HG03469 (cell line): ENCODE measurements around the gene PRDX6.
"Not testable (repeated sequence)": the region's sequence is repeated elsewhere in the genome, so short reads cannot be mapped to it uniquely, and the experiment has no call there.

Source experiments
- ATAC-seq: cut with Tn5 transposase; IDR thresholded peaks from one replicate; pipeline ENCODE4 v1.9.1; 2021; ENCODE audit warnings: mild to moderate bottlenecking, moderate library complexity, moderate number of reproducible peaks; ENCODE audit not compliant: unreplicated experiment

Gene PRDX6

GRCh38 chr1:173495609-173496267 lies 18.6 kb downstream of the PRDX6 start:
- ATAC-seq: no peak

- ATAC-seq: no peak
Measured at GRCh38 chr1:173496757-173497320, 19.7 kb downstream of the PRDX6 start.

DNA sequence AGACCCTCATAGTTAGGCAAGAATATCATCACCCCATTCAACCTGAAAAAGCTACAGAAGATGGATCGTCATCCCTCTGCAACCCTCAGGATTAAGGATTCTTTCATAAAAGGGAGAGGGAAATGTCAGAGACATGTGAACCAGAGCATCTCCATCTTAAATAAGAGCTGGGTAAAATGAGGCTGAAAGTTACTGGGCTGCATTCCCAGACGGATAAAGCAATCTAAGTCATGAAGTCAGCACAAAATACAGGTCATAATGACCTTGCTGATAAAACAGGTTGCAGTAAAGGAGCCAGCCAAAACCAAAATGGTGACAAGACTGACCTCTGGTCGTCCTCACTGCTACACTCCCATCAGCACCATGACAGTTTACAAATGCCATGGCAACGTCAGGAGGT lies 22.6 kb downstream of the PRDX6 start:
- no peak for ATAC-seq

DNA sequence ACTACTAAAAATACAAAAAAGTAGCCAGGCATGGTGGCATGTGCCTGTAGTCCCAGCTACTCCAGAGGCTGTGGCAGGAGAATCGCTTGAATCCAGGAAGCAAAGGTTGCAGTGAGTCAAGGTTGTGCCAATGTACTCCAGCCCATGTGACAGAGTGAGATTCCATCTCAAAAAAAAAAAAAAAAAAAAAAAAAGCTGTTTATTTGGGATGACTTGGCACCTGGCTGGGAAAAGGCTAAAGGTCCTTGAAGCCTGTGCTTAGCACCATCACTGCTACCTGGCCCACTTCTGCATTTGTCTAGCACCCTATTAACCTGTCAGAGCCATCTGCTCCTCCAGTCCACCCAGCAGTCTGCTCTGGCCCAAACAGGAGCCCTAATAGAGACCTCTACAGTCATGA lies 25.0 kb downstream of the PRDX6 start:
- no peak for ATAC-seq

GRCh38 chr1:173503391-173503790 lies 26.3 kb downstream of the PRDX6 start:
- no peak for ATAC-seq

DNA sequence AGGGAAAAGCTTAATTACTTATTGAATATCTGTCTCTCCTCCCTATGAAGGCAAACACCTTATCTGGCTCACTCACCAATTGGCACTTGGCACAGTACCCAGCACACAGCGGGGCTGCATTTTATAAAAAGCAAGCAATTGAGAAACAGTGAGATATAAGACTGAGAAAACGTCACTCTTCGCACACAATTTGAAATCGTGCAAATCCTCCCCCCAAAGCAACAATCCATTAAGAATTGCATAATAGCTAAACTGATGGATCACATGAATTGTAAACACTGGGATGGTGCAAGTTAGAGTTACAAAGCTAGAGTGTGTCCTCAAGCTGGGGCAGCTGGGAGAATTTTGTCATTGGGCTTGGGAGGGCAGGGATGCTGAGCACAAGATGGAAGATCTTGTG lies 27.1 kb downstream of the PRDX6 start:
- ATAC-seq: no peak

- ATAC-seq: no peak
Measured at GRCh38 chr1:173505391-173505790, 28.3 kb downstream of the PRDX6 start.

DNA sequence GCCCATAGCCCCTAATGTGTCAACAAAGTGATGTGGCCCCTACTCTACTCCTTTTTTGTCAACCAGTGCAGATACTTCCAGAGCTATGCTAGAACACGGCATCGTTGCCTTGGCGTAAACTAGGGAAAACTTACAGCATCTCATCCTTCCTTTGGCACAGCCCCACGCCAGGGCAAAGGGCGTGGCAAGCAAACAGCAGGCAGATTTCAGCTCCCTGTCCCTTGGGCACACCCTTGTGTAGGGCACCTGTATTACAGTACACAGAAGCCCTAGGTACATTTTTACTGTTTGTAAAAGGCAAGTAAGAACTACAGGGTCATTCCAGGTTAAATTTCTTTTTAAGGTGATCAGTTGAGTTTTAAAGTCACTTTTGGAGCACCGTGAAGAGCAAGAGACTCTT lies 29.3 kb downstream of the PRDX6 start:
- ATAC-seq: no peak

DNA sequence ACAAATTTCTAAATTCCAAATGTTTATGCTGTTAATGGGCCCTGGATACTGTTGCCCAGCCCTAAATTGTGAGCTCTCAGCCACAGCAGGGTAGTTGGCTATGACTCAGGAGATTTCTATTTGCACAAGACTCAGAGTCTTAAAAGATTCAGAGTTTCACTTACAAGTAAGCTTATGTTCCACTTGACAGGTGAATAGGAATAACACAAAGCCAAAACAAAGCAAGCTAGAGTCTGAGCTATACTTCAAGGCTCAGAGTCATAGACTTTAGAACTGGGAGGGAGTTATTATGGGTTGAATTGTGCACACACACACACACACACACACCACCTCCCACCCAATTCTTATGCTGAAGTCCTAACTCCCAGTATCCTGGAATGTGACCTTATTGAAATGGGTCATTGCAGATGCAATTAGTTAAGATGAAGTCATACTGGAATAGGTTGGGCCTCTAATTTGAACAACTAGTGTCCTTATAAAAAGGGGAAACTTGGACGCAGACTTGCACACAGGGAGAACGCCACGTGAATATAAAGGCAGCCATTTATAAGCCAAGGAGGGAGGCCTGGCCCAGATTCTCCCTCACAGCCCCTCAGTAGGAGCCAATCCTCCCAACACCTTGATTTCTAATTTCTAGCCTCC lies 30.2 kb downstream of the PRDX6 start:
- no peak for ATAC-seq

- no peak for ATAC-seq
Measured at GRCh38 chr1:173507847-173508209, 30.7 kb downstream of the PRDX6 start.

GRCh38 chr1:173508541-173508940 lies 31.4 kb downstream of the PRDX6 start:
- no peak for ATAC-seq

DNA sequence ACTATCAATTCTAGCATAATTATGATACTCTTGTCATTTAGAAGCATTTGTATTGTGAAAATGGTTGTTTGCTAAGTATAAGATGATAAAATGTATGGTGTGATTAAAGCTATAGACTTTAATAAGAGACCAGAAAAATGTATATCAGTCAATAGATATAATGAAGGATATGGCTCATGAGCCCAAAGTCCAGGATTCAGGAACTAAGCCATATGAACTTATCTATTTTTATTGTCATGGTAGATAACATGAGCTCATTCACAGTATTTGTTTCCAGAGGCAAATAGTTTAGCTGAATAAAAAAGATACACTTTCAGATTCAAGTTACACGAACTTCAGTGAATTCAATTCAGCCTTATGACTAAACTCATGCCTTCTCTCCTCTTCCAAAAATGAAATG lies 32.7 kb downstream of the PRDX6 start:
- no peak for ATAC-seq

DNA sequence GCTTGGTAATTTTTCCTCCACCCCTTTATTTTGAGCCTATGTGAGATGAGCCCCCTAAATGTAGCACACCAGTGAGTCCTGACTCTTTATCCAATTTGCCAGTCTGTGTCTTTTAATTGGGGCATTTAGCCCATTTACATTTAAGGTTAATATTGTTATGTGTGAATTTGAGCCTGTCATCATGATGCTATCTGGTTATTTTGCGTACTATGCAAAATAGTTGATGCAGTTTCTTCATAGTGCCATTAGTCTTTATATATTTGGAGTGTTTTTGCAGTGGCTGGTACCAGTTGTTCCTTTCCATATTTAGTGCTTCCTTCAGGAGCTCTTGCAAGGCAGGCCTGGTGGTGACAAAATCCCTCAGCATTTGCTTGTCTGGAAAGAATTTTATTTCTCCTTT lies 37.4 kb downstream of the PRDX6 start:
- not testable (repeated sequence) for ATAC-seq

GRCh38 chr1:173520799-173521198 lies 43.7 kb downstream of the PRDX6 start:
- no peak for ATAC-seq

- ATAC-seq: no peak
Measured at GRCh38 chr1:173523329-173523728, 46.2 kb downstream of the PRDX6 start.

- no peak for ATAC-seq
Measured at GRCh38 chr1:173525926-173526325, 48.8 kb downstream of the PRDX6 start.

DNA sequence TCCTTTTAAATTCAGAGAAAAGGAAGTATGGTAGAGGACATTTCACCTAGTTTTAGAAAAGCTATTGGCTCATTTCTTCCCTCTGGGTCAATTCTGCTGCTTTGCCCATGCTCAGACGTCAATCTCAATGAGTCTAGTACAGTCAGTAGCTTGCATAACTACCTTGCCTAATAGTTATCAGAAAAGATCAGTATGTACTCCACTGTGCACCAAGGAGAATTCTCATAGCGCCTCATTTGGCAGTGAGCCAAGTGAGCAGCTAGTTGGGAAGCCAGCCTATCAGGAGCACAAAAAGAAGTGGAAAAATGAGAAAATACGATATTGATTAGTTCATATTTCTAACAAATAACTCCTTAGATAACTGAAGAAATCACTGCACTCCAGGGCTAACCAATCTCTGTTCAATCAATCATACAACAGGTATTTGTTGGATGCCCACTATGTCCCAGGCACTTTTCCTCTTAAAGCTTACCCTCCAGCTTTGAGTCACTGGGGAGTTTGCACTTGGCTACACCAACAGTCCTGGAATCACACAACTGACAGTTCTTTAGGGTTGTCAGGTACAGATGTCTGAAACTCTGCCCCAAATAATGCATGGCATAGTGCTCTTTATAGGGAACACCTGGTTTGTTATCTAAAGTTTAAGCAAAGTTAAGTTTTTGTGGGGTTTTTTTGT lies 50.2 kb downstream of the PRDX6 start:
- ATAC-seq: no peak

DNA sequence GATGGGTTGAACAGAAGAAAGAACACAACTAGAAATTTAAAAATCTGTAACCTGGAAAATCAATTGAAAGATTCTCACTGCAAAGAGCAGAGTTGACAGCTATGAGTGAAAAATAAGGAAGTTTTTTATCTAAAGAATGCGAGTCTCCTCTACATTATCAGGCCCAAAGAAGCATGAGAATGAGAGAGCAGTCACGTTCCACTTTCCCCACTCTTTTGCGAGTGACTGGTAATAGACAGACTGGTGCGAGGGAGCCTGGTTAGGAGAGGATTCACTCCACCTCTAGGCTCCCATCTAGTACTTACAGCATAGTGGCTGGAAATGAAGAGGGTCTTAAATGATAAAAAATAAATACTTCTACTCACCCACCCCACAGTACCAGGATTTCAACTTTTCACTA lies 52.0 kb downstream of the PRDX6 start:
- no peak for ATAC-seq

DNA sequence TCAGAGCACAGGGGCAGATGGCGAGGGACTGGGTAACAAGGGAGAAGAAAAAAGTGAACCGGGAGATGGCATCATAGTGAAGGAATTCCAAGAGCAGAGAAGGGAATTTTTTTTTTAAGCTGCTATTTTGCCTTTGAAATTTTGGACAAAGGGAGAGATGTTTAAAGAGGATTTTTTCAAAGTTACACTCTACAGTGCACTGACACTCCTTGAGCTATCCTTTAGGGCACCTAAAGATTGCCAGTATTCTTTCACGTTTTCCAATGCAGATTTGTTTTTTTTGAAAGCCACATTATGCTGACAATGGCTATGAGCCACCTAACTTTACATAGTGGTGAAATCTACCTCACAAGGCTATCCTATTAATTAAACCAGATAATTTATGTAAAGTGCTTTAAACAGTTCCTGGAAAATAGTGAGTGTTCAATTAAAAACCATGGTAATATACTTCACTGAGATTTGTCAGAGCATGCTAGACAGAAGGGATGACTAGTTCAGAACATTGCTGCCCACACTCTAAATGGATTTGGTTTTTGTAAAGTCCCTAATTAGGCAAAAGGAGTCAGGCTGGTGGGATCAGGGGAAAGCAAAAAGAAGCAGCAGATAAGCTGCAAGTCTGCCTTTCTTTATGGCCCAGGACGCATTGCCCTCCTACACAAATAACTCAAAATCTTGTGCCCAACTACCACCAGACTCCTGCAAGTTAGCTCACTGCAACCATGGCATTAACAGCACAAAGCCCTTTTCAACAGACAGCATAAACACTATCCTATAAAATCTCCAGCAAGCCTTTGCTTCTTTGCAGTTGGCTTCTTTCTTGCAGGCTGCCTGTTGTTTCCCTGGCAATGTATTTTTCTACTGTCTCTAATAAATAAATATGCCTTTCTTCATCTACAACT lies 53.9 kb downstream of the PRDX6 start:
- no peak for ATAC-seq

DNA sequence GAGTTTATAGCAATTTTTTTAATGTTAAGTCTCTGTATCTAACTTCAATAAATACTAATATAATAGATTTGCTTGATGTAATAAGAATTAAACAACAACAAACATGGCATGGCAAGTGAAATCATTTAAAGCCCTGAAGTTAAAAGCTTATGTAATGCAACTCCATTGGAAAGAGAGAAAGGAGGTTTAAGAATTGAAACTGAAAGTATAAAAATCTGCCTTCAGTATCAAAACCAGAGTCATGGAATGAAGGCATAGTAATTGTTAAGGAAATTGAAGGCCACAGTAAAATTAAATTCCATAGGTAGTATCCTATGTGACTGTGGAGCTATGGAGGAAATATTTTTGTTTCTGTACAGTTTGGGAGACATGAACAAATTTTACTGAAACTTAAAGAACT lies 55.1 kb downstream of the PRDX6 start:
- no peak for ATAC-seq

DNA sequence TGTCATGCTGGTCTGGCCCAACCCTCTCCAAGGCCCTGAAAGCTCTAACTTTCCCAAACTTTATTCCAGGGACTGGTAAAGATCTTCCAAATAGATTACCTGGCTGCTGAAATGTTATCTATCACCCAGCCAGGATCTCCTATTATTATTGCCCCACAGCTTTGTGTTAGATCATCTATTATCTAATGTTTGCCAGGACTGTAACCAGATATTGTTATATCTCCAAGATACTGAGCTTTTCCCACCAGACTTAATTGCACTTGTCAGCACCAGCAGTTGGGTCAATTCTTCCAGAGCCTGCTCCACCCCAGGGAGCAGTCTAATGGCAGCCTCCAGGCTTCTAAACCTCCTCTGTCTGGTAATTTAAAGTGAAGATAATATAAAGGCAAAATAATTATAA lies 59.1 kb downstream of the PRDX6 start:
- no peak for ATAC-seq
